Raji (cell line): ENCODE measurements around the gene TM9SF2.
A peak's percentile ranks its signal among the peaks of the same experiment; 100 is the strongest.

ENCODE experiments used
- POLR2A ChIP-seq: IDR thresholded peaks from 2 replicates; pipeline ENCODE4 v1.6.1; 2011; ENCODE audit warnings: low read depth, low read length, control low read depth; ENCODE audit not compliant: insufficient read depth

Gene TM9SF2

GRCh38 chr13:99501184-99501847, at the start of gene TM9SF2:
TM9SF2 (plus strand) TSS chr13:99501472; CDS start chr13:99501607, 135 bp downstream.
- TF ChIP-seq POLR2A, result peak; percentile 72

DNA sequence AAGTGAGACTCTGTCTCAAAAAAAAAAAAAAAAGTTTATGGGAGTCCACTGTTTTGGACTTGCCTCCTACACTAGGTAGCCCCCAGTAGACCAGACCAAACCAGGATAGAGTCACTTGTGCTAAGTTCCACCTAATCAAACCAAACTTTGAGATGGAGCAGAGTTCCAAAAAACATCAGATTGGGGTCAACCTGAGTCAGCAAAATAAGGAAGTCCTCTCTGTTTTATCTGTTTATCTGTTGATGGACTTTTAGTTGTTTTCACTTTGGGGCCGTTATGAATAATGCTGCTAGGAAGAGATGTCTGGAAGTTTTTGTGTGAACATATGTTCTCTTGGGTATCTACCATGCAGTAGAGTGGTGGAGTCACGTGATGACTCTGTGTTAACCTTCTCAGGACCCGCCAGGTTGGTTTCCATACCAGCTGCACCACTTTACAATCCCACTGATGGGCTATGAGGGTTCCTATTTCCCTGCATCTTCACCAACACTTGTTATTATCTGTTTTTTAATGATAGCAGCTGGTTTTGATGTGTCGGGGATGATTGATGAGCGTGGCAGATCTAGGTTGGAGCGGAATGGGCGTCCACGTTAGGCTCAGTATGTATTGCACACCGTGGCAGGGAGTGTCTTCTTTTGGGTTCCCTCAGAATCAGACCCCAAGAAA, 46.6 kb upstream of the TM9SF2 start:
- no peak for TF ChIP-seq POLR2A

- no peak for TF ChIP-seq POLR2A
Measured at GRCh38 chr13:99459099-99459850, 42.0 kb upstream of the TM9SF2 start.

GRCh38 chr13:99463646-99464397, 37.5 kb upstream of the TM9SF2 start:
- TF ChIP-seq POLR2A, result no peak

GRCh38 chr13:99464441-99464949, 36.8 kb upstream of the TM9SF2 start:
- no peak for TF ChIP-seq POLR2A

DNA sequence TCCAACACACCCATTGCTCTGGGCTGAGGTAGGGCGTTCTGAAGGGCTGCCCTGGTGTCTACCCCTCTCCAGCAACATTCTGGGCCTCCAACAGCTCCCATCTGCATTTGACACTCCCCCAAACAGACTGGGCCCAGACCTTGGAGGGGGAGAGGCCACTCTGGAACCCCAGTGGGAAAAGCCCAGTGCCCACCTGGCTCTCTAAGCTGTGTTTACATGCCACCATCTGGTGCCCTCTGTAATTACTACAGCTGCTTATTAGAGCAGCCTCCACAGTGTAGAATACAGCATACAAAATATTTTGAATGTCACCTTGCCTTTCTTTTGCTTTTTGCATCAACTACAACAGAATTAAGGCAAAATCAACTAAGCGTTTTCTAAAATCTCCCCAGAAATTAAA, 35.8 kb upstream of the TM9SF2 start:
- no peak for TF ChIP-seq POLR2A

- TF ChIP-seq POLR2A, result no peak
Measured at GRCh38 chr13:99467764-99468163, 33.5 kb upstream of the TM9SF2 start.

- no peak for TF ChIP-seq POLR2A
Measured at GRCh38 chr13:99469041-99469440, 32.2 kb upstream of the TM9SF2 start.

- TF ChIP-seq POLR2A, result no peak
Measured at GRCh38 chr13:99470027-99470426, 31.2 kb upstream of the TM9SF2 start.

- no peak for TF ChIP-seq POLR2A
Measured at GRCh38 chr13:99471221-99472121, 29.8 kb upstream of the TM9SF2 start.

DNA sequence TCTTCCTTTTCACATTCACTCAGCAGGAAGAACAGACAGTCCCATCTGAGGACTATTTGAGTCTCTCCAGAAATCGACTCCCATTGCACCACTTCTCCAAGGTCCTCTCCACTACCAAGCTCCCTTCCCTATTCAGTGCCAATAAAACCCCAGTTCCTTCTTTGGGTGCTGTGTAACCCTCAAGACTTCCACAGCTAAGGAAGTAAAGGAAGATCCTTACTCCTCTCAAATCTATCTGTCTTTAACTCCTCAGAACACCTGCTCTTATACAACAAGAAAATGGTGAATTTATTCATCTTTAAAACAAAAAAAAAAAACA, 29.2 kb upstream of the TM9SF2 start:
- TF ChIP-seq POLR2A, result no peak

- no peak for TF ChIP-seq POLR2A
Measured at GRCh38 chr13:99473515-99473914, 27.8 kb upstream of the TM9SF2 start.

GRCh38 chr13:99476648-99477047, 24.6 kb upstream of the TM9SF2 start:
- TF ChIP-seq POLR2A, result no peak

- no peak for TF ChIP-seq POLR2A
Measured at GRCh38 chr13:99477493-99477892, 23.8 kb upstream of the TM9SF2 start.
